HG03575 (cell line): ENCODE measurements around the gene FBP1.

ENCODE experiments used
- ATAC-seq: cut with Tn5 transposase; IDR thresholded peaks from one replicate; pipeline ENCODE4 v1.9.1; 2021; ENCODE audit not compliant: unreplicated experiment, insufficient number of reproducible peaks, low FRiP score; ENCODE audit errors: extremely low read depth

The FBP1 gene

GRCh38 chr9:94639061-94639998 lies at the start of gene FBP1:
TSS of gene FBP1 (minus strand) at chr9:94639518. CDS start at chr9:94639310, 208 bp downstream.
- ATAC-seq = no peak

DNA sequence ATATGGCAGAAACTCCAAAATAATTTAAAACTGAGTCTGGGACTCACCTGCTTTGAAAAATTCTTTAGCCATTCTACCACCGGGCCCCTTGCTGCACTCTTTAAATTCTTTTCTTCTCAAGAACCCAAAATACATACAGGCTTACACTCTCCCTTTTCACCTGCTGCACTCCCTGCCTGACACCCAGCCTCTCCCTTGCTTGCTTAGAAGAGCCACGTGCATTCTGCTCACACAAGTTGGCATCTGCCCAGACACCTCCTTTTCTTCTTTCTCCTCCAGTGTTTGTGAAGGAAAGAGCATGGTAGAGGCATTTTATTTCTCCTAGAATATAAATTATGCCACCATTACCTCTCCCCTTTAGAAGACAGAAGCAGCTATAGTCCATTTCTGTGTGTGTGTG lies 48.1 kb upstream of the FBP1 start:
- ATAC-seq = no peak

- no peak for ATAC-seq
These were observed 46.0 kb upstream of the FBP1 start for GRCh38 chr9:94685359-94685758.

DNA sequence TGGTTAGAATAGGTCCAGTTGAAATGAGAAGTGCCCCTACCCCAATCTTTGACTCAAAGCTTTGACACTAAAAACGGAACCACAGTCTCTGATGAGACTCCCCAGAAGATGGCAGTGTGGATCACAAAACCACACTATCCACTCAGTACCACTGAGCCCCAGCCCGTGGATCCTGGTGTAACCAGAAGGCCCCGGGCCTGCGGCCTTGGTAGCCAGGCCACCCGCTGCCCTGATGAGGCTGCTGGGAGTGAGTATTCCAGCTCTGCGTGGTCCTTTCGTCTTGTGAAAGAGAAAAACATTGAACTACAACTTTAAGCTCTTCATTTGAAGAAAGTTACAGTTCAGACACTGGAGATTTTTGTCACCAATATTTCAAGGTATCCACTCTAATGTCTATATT lies 42.2 kb upstream of the FBP1 start:
- ATAC-seq = no peak

- no peak for ATAC-seq
These were observed 41.3 kb upstream of the FBP1 start for GRCh38 chr9:94680621-94681020.

DNA sequence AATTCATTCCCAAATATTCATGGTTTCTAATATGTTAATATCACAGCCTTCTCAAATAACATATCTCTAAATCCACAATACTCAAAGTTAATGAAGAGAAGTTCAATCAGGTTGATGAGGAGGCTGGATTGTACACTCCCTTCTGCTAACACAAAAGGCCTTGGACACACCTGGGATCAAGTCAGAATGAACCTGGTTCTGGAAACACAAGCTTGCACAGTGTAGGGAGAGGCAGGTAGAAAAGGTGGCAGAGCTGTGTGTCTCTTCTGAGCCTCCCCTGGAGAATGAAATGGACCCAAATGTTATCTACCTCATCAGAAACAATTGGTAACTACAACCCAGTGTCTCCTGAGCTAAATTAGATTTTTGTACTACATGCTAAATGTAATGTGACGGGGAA lies 40.7 kb upstream of the FBP1 start:
- ATAC-seq = no peak

DNA sequence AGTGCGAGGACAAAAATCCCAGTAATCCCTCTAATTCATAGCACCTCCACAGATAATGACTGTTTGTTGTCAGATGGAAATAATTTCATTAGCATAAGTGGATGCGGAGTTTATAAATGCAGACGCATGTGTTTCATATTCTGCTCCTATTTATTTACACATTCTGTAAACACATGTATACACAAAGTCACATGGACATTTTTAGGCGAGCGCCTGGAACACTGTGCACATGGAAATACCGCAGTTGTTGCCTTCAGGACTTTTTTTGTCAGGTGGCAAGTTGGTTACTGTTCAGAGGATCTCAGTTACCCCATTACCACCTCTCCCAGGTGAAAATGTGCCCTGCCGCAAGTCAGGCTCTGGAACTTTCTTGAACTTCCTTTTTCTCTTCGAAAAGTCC lies 40.3 kb upstream of the FBP1 start:
- ATAC-seq = no peak

DNA sequence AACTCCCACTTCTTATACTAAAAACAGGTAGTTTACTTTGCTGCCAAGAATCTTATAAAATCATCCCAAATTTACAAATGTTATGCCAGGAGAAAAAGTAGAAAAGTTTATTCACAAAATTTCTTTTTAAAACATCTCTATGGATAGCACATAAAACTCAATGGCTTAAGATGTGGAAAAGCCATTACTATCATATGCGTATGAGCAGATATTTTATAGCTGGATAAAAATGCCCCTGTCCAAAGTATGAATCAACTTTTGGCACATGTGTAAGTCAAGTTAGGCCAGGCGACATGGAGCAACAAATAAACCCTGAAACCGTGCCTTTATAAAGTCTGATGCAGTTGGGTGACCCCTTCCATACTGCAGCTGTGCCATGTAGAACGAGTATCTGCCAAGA lies 38.6 kb upstream of the FBP1 start:
- ATAC-seq = no peak

GRCh38 chr9:94676446-94677131 lies 37.3 kb upstream of the FBP1 start:
- no peak for ATAC-seq

DNA sequence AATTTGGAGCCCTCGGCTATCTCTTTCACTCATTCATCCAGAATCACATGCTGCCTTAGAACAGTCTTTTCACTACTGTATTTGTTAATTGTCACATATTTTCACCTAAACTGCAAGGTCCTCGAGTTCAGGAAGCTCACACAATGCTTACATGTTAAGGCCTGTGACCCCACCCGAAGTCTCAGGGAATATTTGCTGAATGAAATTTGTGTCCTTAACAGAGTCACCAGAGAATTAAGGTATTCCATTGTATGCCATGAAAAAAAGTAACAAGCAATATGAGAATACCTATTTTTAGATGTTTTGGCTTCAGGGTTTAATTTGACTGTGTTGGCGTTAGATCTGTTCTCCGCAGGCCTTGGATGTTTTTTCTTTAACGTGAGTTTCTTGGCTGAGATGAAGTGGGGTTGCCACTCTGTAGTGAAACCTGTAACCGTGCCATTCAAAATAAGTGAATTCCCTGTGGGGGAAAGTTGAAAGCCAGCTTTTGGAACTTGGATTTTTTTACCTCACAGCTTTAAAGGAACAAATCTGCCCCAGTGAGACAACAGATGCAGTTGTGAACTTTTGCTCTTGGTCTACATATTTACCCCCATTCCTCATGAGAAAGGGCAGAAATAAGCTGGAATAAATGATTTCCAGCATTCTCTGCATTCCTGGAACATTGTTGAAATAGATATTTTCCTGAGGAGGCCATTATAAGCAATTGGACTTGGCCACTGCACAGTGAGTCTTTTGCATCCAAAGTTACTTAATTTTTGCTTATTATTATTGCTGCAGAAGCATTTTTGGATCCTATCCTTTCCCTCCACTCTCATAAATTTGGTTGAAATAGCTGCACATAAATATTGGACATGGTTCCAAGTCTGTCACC lies 35.9 kb upstream of the FBP1 start:
- no peak for ATAC-seq

DNA sequence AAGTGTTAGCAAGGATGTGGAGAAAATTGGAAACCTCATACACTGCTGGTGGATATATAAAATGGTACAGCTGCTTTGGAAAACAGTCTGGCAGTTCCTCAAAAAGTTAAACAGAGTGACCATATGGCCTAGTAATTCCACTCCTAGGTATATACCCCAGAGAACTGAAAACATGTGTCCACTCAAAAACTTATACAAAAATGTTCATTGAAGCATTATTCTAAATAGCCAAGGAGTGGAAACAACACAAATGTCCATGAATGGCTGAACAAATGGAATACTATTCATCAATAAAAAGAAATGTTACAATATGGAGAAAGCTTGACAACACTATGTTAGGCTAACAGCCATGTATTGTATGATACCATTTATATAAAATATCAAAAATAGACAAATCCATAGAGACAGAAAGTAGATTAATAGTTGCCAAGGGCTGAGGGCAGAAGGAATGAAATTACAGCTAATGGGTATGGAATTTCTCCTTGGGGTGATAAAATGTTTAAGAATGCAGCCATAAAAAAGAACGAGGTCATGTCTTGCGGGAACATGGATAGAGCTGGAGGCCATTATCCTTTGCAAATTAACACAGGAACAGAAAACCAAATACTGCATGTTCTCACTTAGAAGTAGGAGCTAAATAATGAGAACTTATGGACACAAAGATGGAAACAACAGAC lies 33.6 kb upstream of the FBP1 start:
- ATAC-seq = no peak

- no peak for ATAC-seq
These were observed 29.8 kb upstream of the FBP1 start for GRCh38 chr9:94668928-94669729.

GRCh38 chr9:94668418-94668927 lies 29.2 kb upstream of the FBP1 start:
- ATAC-seq = no peak

- no peak for ATAC-seq
These were observed 27.2 kb upstream of the FBP1 start for GRCh38 chr9:94666364-94667099.

DNA sequence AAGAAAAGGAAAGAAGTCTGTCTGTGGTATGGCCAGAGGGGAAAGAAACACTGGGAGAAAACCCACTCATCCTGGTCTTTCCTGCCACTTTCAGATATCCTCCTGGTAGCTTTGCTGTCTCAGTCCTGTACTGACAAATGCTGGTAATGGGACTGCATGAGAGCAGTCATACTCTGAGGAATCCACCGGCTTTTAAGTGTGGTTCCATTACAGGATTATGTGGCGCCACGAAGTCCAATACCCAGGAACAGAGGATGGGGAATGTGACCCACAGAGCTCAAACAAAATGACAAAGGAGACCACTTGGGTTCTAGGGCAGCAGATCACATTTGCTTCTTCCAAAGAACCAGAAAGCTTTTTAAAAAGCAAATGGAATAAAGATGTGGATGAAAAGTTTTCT lies 26.3 kb upstream of the FBP1 start:
- ATAC-seq = no peak

- ATAC-seq = no peak
These were observed 25.5 kb upstream of the FBP1 start for GRCh38 chr9:94664801-94665200.

DNA sequence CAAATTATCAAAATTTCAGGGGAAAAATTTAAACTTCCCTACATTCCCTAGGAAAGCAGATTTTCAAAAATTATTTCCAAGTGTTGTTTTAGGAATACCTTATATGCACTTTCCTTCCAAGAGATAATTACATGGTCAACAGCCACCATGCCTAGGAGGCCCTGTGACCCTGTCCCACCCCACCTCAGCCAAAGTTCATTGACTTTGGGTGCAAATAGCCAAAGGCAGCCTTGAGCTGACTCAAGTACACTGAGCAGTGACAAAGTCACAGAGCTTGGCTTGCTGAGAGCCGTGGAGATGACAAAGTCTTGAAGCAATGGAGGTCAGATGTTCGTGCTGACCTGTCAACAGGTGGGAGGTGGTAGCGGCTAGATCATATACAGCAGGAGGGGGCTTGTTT lies 24.3 kb upstream of the FBP1 start:
- ATAC-seq = no peak
